K562 (cell line): ENCODE data around the gene SOCS3. TPM values are rescaled to one million over a fixed set of nuclear protein-coding genes. Genes with fewer than 3 reads are reported as not detected.
A peak's percentile ranks its signal among the peaks of the same experiment; 100 is the strongest.

Source experiments
- ATAC-seq: fragments of 200-7000 bp; cut with Tn5 transposase; 3 replicates; pipeline ENCODE4 v1.9.1; 2020; ENCODE audit warnings: moderate library complexity
- BruUV-seq: library from RNA; stranded (reverse); fragments of 400-500 nt; replicated peaks from 2 replicates; lab custom pipeline; 2021; lab: Mats Ljungman, UMichigan
- CTCF ChIA-PET: fragments of 300-600 bp; formaldehyde crosslinking; extraction: SDS; loops from one replicate; lab custom pipeline; 2021; ENCODE audit warnings: low intra/inter-chr PET ratio; lab: Yijun Ruan, JAX
- POLR2A ChIA-PET: fragments of 300-600, 350-650 bp; sonication (Branson Sonifier 250); formaldehyde crosslinking; extraction: SDS; loops from one replicate; lab custom pipeline; 2021; ENCODE audit warnings: antibody characterized with exemption, inconsistent platforms; lab: Yijun Ruan, JAX
- DNase-seq, 4 experiments: peaks; one replicate each; pipeline versions ENCODE4 v3.0.0 to v3.0.0-alpha.2; 2011 to 2018; ENCODE audit warnings: low spot score in 3 of 4, mixed read lengths in 3 of 4; ENCODE audit errors: extremely low read depth in 1 of 4
- FAIRE-seq: peaks from 2 replicates; lab custom pipeline; 2011; peaks lifted over from hg19 to GRCh38; lab: Jason Lieb, UNC
- H2AFZ ChIP-seq: 2 replicates; pipeline ENCODE4 v1.6.0; 2011; ENCODE audit warnings: low read depth, low read length, control low read depth, inconsistent platforms
- H3K27ac ChIP-seq: fragments of 200-600 bp; 3 replicates; pipeline ENCODE4 v1.8.0; 2011; ENCODE audit warnings: low read depth, mild to moderate bottlenecking, control low read depth, inconsistent platforms, low read length, moderate library complexity, mixed read lengths; ENCODE audit errors: extremely low read depth
- H3K27me3 ChIP-seq, 2 experiments: fragments of 300-600 bp in 1 of 2; 2 replicates in 1 of 2; 3 replicates in 1 of 2; pipeline versions ENCODE4 v1.6.0 to v1.8.0; 2011; ENCODE audit warnings: inconsistent platforms in 2 of 2, low read length in 2 of 2, mild to moderate bottlenecking in 1 of 2, mixed read lengths in 1 of 2, moderate library complexity in 1 of 2; ENCODE audit not compliant: control insufficient read depth in 2 of 2, insufficient read depth in 2 of 2
- H3K36me3 ChIP-seq: fragments of 300-600 bp; 3 replicates; pipeline ENCODE4 v1.8.0; 2011; ENCODE audit warnings: mild to moderate bottlenecking, low read length, inconsistent platforms; ENCODE audit not compliant: control insufficient read depth, insufficient read depth
- H3K4me1 ChIP-seq, 2 experiments: fragments of 200-600 bp in 1 of 2; replicated peaks in 1 of 2; 2 replicates in 1 of 2; 3 replicates in 1 of 2; pipeline versions ENCODE4 v1.5.1 to v1.8.0; 2011; ENCODE audit warnings: inconsistent platforms in 2 of 2, low read length in 2 of 2, mild to moderate bottlenecking in 1 of 2, mixed read lengths in 1 of 2, moderate library complexity in 1 of 2; ENCODE audit not compliant: control insufficient read depth in 2 of 2, insufficient read depth in 2 of 2
- H3K4me2 ChIP-seq: 2 replicates; pipeline ENCODE4 v1.6.1; 2011; ENCODE audit warnings: low read length, control low read depth, inconsistent platforms, mixed read lengths; ENCODE audit not compliant: insufficient read depth
- H3K4me3 ChIP-seq: fragments of 200-600 bp; sonication (generic), shearing (Covaris generic); 2 replicates; pipeline ENCODE4 v1.5.1; 2016; ENCODE audit warnings: control low read depth, inconsistent platforms
- H3K79me2 ChIP-seq: fragments of 200-600 bp; 3 replicates; pipeline ENCODE4 v1.8.0; 2011; ENCODE audit warnings: low read length, inconsistent platforms; ENCODE audit not compliant: control insufficient read depth, insufficient read depth
- H3K9ac ChIP-seq, 2 experiments: 2 replicates each; pipeline versions ENCODE4 v1.6.0 to v1.6.1; 2011; ENCODE audit warnings: low read depth in 2 of 2, low read length in 2 of 2, control low read depth in 1 of 2, inconsistent platforms in 1 of 2, mild to moderate bottlenecking in 1 of 2, mixed read lengths in 1 of 2; ENCODE audit not compliant: insufficient read depth in 1 of 2
- H3K9me1 ChIP-seq: one replicate; pipeline ENCODE4 v1.6.0; 2011; ENCODE audit warnings: inconsistent platforms, mild to moderate bottlenecking, low read length, moderate library complexity; ENCODE audit not compliant: control insufficient read depth, insufficient read depth
- H3K9me3 ChIP-seq: replicated peaks from 2 replicates; pipeline ENCODE4 v1.5.1; 2011; ENCODE audit warnings: low read depth, low read length, inconsistent platforms; ENCODE audit not compliant: control insufficient read depth, insufficient read depth
- H4K20me1 ChIP-seq: replicated peaks from 2 replicates; pipeline ENCODE4 v1.6.1; 2011; ENCODE audit warnings: low read length, inconsistent platforms, mixed read lengths; ENCODE audit not compliant: control insufficient read depth, insufficient read depth
- SPI1 ChIP-seq: IDR thresholded peaks from 2 replicates; pipeline ENCODE4 v1.6.1; 2011; ENCODE audit warnings: low read depth, low read length, control low read depth, borderline replicate concordance
- WGBS: fragments of 100-300 bp; shearing (Covaris generic); methylation state at CpG from one replicate; pipeline ENCODE4 v1.1.6; 2016; ENCODE audit warnings: low coverage, mixed read lengths; ENCODE audit not compliant: insufficient coverage; ENCODE audit errors: missing lambda C conversion rate; 5-methylcytosine and 5-hydroxymethylcytosine counted together
- in situ Hi-C: fragments of 300-500 bp; cut with MboI; formaldehyde crosslinking; loops from 4 replicates; pipeline ENCODE4 v1.15.0; 2018; ENCODE audit warnings: inconsistent platforms, mixed read lengths
- intact Hi-C: fragments of 100-400 bp; cut with micrococcal nuclease; formaldehyde crosslinking; loops from 2 replicates; pipeline ENCODE4 v1.14.2; 2022
- polyA plus RNA-seq, 8 experiments: library from polyadenylated mRNA; depleted of rRNA in 4 of 8; stranded (reverse) in 5 of 8; unstranded in 3 of 8; fragments of >200 nt; fragmentation: Nextera tagmentation in 2 of 8; fragmentation: Illumina TruSeq in 1 of 8; extraction: Ambion mirVana in 2 of 8; extraction: Trizol in 1 of 8; gene quantifications; 2 replicates each; pipeline versions ENCODE4 v1.2.1 to v1.2.3, GENCODE V29; 2011 to 2014; ENCODE audit warnings: inconsistent platforms in 1 of 8, missing spikeins in 1 of 8
- total RNA-seq, 7 experiments: library from RNA; depleted of rRNA in 6 of 7; stranded (reverse); fragments of >200 nt in 6 of 7; fragmentation: Illumina TruSeq in 2 of 7; extraction: Trizol in 2 of 7; gene quantifications; 2 replicates each; pipeline versions ENCODE4 v1.2.1 to v1.2.3, GENCODE V29; 2011 to 2021; ENCODE audit warnings: low replicate concordance in 1 of 7
- TF ChIP-seq, protein P1 (sequence below): sonication (generic); formaldehyde crosslinking; IDR thresholded peaks from 2 replicates; pipeline ENCODE4 v1.8.0; 2022; ENCODE audit warnings: mild to moderate bottlenecking, missing genetic modification reagents
- TF ChIP-seq, protein P2 (sequence below): fragments of 450-650 bp; IDR thresholded peaks from 2 replicates; pipeline ENCODE4 v1.7.1; 2018; ENCODE audit warnings: mild to moderate bottlenecking, low read depth; ENCODE audit not compliant: partially characterized antibody

SOCS3 gene
- total and polyA plus RNA-seq, 9 of the 15 experiments (the other 6 are each of a cell fraction or from before 2014, with no cell fraction given): 0.56 to 38.9 (median 13.7) TPM

DNA sequence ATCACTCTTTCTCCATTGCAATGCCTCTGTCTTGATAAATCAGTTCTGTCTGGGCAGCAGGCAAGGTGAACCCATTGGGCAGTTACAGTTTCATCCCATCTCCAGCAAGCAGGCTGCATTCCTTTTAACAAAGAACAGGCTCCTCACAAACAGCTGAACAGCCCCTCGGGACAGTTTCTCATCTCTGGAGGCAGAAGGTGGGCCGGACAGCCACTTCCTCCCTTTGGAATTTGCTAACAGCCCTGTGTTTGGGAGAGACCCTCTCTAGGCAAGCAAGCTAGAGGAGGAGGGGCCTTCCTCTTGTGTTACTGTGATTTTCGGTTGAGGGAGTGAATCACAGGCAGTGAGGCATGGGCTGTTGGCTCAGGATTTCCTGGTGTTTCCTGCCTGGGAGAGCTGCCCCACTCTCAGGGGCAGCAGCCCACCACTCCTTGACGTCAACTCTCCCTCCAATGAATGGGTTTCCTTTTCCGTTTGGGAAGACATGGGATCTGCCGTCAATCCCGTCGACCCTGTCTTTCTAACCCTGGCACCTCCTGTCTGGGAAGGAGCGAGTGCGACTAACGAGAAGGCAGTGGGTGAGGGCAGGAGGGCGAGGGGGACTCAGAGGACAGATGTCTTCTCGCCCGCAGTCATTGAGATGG lies 14.9 kb upstream of the SOCS3 start:
- no TSS peak for BruUV-seq
- no peaks in the 10 kb centered on the region for H3K36me3 ChIP-seq
- no peak overlapping the region for H3K27ac ChIP-seq
- peaks cover 13% of the 10 kb centered on the region for H3K79me2 ChIP-seq
- no peak overlapping the region for H2AFZ ChIP-seq
- DNase-seq (no peak), FAIRE-seq (no peak), ATAC-seq (no peak)
- in situ Hi-C loops: no loop called here
- H3K9ac ChIP-seq: no peak overlapping the region
- peaks cover 4% of the 10 kb centered on the region for H3K9me1 ChIP-seq
- H4K20me1 ChIP-seq: no peaks in the 10 kb centered on the region
- TF ChIP-seq SPI1: peak; percentile 43; the same call in 1 of the 2 replicates
- TF ChIP-seq, protein P1, sequence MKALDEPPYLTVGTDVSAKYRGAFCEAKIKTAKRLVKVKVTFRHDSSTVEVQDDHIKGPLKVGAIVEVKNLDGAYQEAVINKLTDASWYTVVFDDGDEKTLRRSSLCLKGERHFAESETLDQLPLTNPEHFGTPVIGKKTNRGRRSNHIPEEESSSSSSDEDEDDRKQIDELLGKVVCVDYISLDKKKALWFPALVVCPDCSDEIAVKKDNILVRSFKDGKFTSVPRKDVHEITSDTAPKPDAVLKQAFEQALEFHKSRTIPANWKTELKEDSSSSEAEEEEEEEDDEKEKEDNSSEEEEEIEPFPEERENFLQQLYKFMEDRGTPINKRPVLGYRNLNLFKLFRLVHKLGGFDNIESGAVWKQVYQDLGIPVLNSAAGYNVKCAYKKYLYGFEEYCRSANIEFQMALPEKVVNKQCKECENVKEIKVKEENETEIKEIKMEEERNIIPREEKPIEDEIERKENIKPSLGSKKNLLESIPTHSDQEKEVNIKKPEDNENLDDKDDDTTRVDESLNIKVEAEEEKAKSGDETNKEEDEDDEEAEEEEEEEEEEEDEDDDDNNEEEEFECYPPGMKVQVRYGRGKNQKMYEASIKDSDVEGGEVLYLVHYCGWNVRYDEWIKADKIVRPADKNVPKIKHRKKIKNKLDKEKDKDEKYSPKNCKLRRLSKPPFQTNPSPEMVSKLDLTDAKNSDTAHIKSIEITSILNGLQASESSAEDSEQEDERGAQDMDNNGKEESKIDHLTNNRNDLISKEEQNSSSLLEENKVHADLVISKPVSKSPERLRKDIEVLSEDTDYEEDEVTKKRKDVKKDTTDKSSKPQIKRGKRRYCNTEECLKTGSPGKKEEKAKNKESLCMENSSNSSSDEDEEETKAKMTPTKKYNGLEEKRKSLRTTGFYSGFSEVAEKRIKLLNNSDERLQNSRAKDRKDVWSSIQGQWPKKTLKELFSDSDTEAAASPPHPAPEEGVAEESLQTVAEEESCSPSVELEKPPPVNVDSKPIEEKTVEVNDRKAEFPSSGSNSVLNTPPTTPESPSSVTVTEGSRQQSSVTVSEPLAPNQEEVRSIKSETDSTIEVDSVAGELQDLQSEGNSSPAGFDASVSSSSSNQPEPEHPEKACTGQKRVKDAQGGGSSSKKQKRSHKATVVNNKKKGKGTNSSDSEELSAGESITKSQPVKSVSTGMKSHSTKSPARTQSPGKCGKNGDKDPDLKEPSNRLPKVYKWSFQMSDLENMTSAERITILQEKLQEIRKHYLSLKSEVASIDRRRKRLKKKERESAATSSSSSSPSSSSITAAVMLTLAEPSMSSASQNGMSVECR (CRISPR knock-in tag): no peak
- TF ChIP-seq, protein P2, sequence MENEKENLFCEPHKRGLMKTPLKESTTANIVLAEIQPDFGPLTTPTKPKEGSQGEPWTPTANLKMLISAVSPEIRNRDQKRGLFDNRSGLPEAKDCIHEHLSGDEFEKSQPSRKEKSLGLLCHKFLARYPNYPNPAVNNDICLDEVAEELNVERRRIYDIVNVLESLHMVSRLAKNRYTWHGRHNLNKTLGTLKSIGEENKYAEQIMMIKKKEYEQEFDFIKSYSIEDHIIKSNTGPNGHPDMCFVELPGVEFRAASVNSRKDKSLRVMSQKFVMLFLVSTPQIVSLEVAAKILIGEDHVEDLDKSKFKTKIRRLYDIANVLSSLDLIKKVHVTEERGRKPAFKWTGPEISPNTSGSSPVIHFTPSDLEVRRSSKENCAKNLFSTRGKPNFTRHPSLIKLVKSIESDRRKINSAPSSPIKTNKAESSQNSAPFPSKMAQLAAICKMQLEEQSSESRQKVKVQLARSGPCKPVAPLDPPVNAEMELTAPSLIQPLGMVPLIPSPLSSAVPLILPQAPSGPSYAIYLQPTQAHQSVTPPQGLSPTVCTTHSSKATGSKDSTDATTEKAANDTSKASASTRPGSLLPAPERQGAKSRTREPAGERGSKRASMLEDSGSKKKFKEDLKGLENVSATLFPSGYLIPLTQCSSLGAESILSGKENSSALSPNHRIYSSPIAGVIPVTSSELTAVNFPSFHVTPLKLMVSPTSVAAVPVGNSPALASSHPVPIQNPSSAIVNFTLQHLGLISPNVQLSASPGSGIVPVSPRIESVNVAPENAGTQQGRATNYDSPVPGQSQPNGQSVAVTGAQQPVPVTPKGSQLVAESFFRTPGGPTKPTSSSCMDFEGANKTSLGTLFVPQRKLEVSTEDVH: no peak
- POLR2A ChIA-PET: interaction anchor here (1.4 kb wide), 1 partner anchor 11 kb away, joined by 4 read pairs; no protein-coding TSS in a partner anchor
- H3K4me2 ChIP-seq: no peak overlapping the region
- peaks cover 0 to 6% of the 10 kb centered on the region in 2 experiments; a peak in 2 of 5 replicates for H3K27me3 ChIP-seq
- CTCF ChIA-PET: no interaction called here
- 46% methylated on average over 14 of the region's 14 CpGs for WGBS
- intact Hi-C loops: no loop called here
- no peak overlapping the region for H3K4me3 ChIP-seq
- H3K4me1 ChIP-seq: peaks cover 7 to 18% of the 10 kb centered on the region in 2 experiments
- no peaks in the 10 kb centered on the region for H3K9me3 ChIP-seq
